Right cardiac atrium (tissue), 5 donors: ENCODE measurements around the gene AEBP1. TPM values are rescaled to one million over a fixed set of nuclear protein-coding genes. Genes with fewer than 3 reads are reported as not detected.

Experiments
- ATAC-seq, 2 donors: fragments of 200-7000 bp; cut with Tn5 transposase; one replicate each; pipeline versions ENCODE4 v1.8.0 to v1.9.1; 2020; ENCODE audit warnings: moderate library complexity in 2 of 2, mild to moderate bottlenecking in 1 of 2
- DNase-seq, 3 donors: peaks; one replicate each; pipeline ENCODE4 v3.0.0-alpha.2; 2020
- H3K27ac ChIP-seq: one replicate; pipeline ENCODE4 v1.5.1; 2013; ENCODE audit warnings: mild to moderate bottlenecking, low read length, control low read depth, moderate library complexity
- H3K27me3 ChIP-seq: one replicate; pipeline ENCODE4 v1.6.1; 2013; ENCODE audit not compliant: control insufficient read depth, insufficient read depth
- H3K4me1 ChIP-seq: one replicate; pipeline ENCODE4 v1.6.1; 2013; ENCODE audit warnings: low read length; ENCODE audit not compliant: control insufficient read depth, insufficient read depth
- H3K4me3 ChIP-seq: one replicate; pipeline ENCODE4 v1.5.1; 2013; ENCODE audit warnings: low read length, control low read depth
- H3K9me3 ChIP-seq: one replicate; pipeline ENCODE4 v1.6.1; 2013; ENCODE audit warnings: low read length; ENCODE audit not compliant: control insufficient read depth
- WGBS: extraction: QIAGEN DNeasy Blood & Tissue Kit; methylation state at CpG from one replicate; pipeline ENCODE4 v1.1.7; 2013; 5-methylcytosine and 5-hydroxymethylcytosine counted together
- intact Hi-C, 4 donors: fragments of 100-400 bp; cut with DNase I; formaldehyde crosslinking; loops; one replicate each; pipeline versions ENCODE4 v1.11.0 to v1.14.0; 2022 to 2023
- polyA plus RNA-seq: library from polyadenylated mRNA; stranded (reverse); fragments of 200-250 nt; gene quantifications from one replicate; pipeline ENCODE4 v1.2.3, GENCODE V29; 2013
- total RNA-seq, 4 donors: library from RNA; stranded (reverse); fragmentation: NEBNext Ultra II Directional; extraction: Animal tissue kit (Norgen Biotek cat#: 25700); gene quantifications; one replicate each; pipeline ENCODE4 v1.2.1, GENCODE V29; 2021
- donor health status: healthy with polysubstance abuse.
- donor health status: DM: no; HTN: yes; CAD: no.
- donor health status: DM: no; HTN: no; CAD: no.
- donor health status: DM: no; HTN: yes; CAD: no; lungs with severe emphysema.
- donor health status: DM: yes; HTN: yes; CAD: no.

The AEBP1 gene
- total and polyA plus RNA-seq, 5 donors: 62.8 to 124 (median 94.6) TPM

GRCh38 chr7:44077681-44078091 lies 26.5 kb upstream of the AEBP1 start:
- ATAC-seq: peak; percentile 1 to 2
- intact Hi-C loops: loop anchor here in 2 of 4 donors (10.0 kb wide), 1 partner anchor 117 kb away; no protein-coding TSS in a partner anchor
- H3K27me3 ChIP-seq: no peaks in the 10 kb centered on the region
- H3K27ac ChIP-seq: peak overlapping the region; percentile 77
- H3K9me3 ChIP-seq: no peaks in the 10 kb centered on the region
- WGBS: 57% methylated on average over 5 of the region's 5 CpGs
- H3K4me3 ChIP-seq: no peak overlapping the region
- peak; percentile 53 to 83 (median 77) for DNase-seq
- peaks cover 3% of the 10 kb centered on the region for H3K4me1 ChIP-seq

DNA sequence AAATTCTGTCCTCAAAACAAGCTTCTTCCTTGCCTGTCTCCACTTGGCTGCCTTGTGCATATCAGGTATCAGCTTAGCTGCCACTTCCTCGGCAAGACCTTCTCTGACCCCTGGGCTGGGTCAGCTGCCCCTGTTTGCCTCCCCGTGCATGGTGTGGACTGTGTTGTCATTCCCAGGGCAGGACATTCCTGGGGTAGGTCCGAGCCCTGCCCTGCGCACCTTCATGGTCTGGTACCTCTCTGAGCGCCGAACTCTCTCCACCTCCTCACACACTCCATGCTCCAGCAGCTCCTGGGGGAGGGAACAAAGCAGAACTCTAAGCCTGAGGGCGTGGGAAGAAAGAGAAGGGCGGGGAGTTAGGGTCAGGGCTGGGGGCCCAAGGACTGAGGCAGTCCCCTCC lies 25.6 kb upstream of the AEBP1 start:
- peaks cover 3% of the 10 kb centered on the region for H3K4me1 ChIP-seq
- peak overlapping the region; percentile 77 for H3K27ac ChIP-seq
- no peaks in the 10 kb centered on the region for H3K9me3 ChIP-seq
- DNase-seq (peak in 2 of 3 donors; percentile 5 to 49), ATAC-seq (no peak)
- intact Hi-C loops: loop anchor here in 2 of 4 donors (10.0 kb wide), 1 partner anchor 116 kb away; no protein-coding TSS in a partner anchor
- H3K27me3 ChIP-seq: no peaks in the 10 kb centered on the region
- WGBS: 77% methylated on average over 8 of the region's 8 CpGs
- H3K4me3 ChIP-seq: no peak overlapping the region

DNA sequence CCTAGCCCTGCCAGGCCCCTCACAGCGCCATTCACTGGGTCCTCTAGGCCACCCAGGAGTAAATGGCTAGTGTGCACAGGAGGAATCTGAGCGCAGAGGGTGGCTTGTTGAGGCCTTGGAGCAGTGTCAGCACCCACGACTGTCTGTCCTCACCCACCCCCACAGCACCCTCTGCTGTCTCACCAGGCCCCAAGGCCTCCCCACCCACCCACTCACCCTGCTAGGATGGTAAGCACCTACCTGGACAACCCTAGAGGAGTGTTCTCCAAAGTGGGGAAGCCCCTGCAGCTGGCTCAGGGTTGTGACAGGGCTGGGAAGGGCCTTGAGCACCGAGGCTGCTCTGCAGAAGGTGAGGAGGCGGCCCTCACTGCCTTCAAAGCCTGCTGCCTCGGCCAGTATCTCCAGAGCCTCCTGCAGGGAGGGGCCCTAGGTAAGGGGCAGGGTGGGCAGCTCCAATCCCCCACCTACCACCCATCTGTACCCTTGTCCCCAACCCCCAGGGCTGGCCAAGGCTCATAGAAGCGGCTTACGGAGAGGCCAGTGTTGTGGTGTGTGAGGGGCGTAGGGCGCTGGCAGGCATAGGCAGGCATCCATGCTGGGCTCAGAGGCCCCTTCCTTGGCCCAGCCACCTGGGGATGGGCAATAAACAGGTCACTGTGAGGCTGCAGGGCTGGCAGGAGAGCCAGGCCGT lies 24.7 kb upstream of the AEBP1 start:
- peak overlapping the region; percentile 11 for H3K27ac ChIP-seq
- no peaks in the 10 kb centered on the region for H3K27me3 ChIP-seq
- ATAC-seq (no peak), DNase-seq (peak in 2 of 3 donors; percentile 15 to 46)
- no peaks in the 10 kb centered on the region for H3K9me3 ChIP-seq
- WGBS: 86% methylated on average over 11 of the region's 11 CpGs
- intact Hi-C loops: loop anchor here in 3 of 4 donors (5.0 to 10.0 kb wide), 2 partner anchors 43 to 115 kb away; partner anchors contain the start of gene POLD2 (in 3 of the 3)
- H3K4me1 ChIP-seq: peaks cover 3% of the 10 kb centered on the region
- no peak overlapping the region for H3K4me3 ChIP-seq

DNA sequence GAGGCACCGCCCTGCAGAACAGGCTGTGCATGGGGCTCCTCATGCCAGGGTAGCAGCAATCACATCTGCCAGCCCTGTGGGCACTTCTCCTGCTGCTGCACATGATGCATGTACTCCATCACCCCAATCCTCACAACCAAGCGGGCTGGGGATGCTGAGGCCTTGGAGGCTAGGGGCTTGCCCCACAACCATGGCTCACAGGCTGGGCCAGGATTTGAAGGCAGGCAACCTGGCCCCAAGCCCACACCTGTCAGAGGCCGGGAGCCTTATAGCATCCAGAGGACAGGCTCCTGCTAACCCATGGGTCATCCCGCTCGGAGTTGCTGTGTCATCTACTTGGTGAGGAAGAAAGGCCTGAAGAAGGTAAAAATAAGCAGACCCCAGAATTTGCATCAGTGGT lies 24.0 kb upstream of the AEBP1 start:
- Histone ChIP-seq H3K4me3 (no peak overlapping the region), H3K9me3 (no peaks in the 10 kb centered on the region), H3K27ac (peak overlapping the region; percentile 75), H3K27me3 (no peaks in the 10 kb centered on the region), H3K4me1 (peaks cover 3% of the 10 kb centered on the region)
- 92% methylated on average over 5 of the region's 5 CpGs for WGBS
- intact Hi-C loops: loop anchor here in 3 of 4 donors (5.0 kb wide), 1 partner anchor 42 kb away; the partner anchor contains the start of gene POLD2 (in 3 of the 3)
- DNase-seq (peak in 1 of 3 donors; percentile 61), ATAC-seq (no peak)

GRCh38 chr7:44080686-44081265 lies 23.4 kb upstream of the AEBP1 start:
- intact Hi-C loops: loop anchor here in 3 of 4 donors (5.0 kb wide), 1 partner anchor 42 kb away; the partner anchor contains the start of gene POLD2 (in 3 of the 3)
- Histone ChIP-seq H3K27me3 (no peaks in the 10 kb centered on the region), H3K4me1 (peaks cover 3% of the 10 kb centered on the region), H3K4me3 (peak overlapping the region; percentile 83), H3K27ac (peak overlapping the region; percentile 75), H3K9me3 (no peaks in the 10 kb centered on the region)
- DNase-seq (peak; percentile 19 to 67 (median 64)), ATAC-seq (no peak)
- WGBS: 58% methylated on average over 11 of the region's 11 CpGs

GRCh38 chr7:44081266-44081748 lies 22.8 kb upstream of the AEBP1 start:
- DNase-seq: peak in 2 of 3 donors; percentile 33 to 50
- Histone ChIP-seq H3K9me3 (no peaks in the 10 kb centered on the region), H3K27me3 (no peaks in the 10 kb centered on the region), H3K27ac (peak overlapping the region; percentile 75), H3K4me3 (peak overlapping the region; percentile 83), H3K4me1 (peaks cover 3% of the 10 kb centered on the region)
- 54% methylated on average over 9 of the region's 9 CpGs for WGBS
- intact Hi-C loops: loop anchor here in 3 of 4 donors (5.0 kb wide), 1 partner anchor 41 kb away; the partner anchor contains the start of gene POLD2 (in 3 of the 3)
- no peak for ATAC-seq

DNA sequence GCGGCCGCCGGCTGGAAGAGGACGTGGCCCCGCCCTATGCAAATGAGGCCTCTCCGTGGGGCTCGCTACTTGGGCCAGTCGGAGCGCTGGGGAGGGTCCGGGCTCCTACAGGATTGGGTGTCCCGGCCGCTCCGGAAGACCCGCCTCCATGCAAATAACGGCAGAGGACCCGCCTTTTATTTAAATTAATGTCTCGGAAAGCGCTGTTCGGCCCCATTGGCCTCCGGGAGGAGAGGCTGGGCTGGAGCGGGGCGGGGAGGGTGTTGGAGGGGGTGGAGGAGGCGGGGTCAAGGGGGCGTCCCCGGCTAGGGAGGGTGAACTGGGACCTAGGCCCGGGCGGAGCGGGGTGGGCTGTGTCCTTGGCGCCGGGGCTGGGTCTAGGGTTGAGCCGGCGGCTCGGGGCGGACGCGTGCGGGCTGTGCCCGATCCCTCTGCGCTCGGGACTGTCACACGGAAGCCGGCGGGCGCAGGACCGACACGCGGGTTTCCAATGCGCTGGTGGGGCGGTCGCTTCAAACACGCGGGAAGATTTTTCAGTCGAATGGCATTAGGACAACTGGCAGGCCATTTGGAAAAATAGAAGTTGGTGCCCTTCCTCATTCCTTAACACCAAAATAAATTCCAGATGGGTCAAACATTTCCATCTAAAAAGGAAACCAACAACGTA lies 21.5 kb upstream of the AEBP1 start:
- Histone ChIP-seq H3K27me3 (no peaks in the 10 kb centered on the region), H3K4me1 (peaks cover 3% of the 10 kb centered on the region), H3K9me3 (no peaks in the 10 kb centered on the region), H3K27ac (peak overlapping the region; percentile 84), H3K4me3 (peak overlapping the region; percentile 83)
- peak; percentile 96 to 97 for ATAC-seq
- WGBS: under 1% methylated on average over 54 of the region's 54 CpGs
- DNase-seq: peak; percentile 99 to 100 (median 100)
- intact Hi-C loops: loop anchor here in 3 of 4 donors (5.0 kb wide), 1 partner anchor 40 kb away; the partner anchor contains the start of gene POLD2 (in 3 of the 3)

- DNase-seq (peak in 1 of 3 donors; percentile 18), ATAC-seq (no peak)
- no peaks in the 10 kb centered on the region for H3K9me3 ChIP-seq
- WGBS: 95% methylated on average over 3 of the region's 3 CpGs
- intact Hi-C loops: loop anchor here in 3 of 4 donors (5.0 kb wide), 1 partner anchor 39 kb away; the partner anchor contains the start of gene POLD2 (in 3 of the 3)
- H3K27me3 ChIP-seq: no peaks in the 10 kb centered on the region
- H3K27ac ChIP-seq: no peak overlapping the region
- no peak overlapping the region for H3K4me3 ChIP-seq
- H3K4me1 ChIP-seq: peaks cover 3% of the 10 kb centered on the region
Observed at GRCh38 chr7:44083796-44084195, 20.3 kb upstream of the AEBP1 start.

DNA sequence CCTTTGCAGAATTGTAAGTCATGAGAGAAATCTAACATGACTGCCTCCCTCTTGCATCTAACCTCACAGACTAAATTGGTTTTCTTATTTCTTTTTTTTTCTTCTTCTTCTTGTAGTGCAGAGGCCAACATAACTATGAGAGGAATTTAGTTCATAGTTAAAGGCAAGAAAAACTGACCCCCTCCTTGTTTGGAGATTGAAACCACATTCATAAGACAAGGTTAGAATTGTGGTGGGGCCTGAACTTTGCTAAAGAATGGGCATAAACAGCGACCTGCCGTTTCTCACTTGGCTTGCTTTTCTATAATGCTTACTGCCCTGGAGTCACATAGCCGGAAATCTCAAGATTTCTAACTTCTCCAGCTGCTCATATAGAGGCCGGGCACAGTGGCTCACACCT lies 19.4 kb upstream of the AEBP1 start:
- ATAC-seq: no peak
- H3K4me1 ChIP-seq: peaks cover 3% of the 10 kb centered on the region
- H3K27me3 ChIP-seq: no peaks in the 10 kb centered on the region
- WGBS: 78% methylated on average over 4 of the region's 4 CpGs
- H3K27ac ChIP-seq: no peak overlapping the region
- intact Hi-C loops: loop anchor here in 3 of 4 donors (5.0 kb wide), 1 partner anchor 38 kb away; the partner anchor contains the start of gene POLD2 (in 3 of the 3)
- H3K9me3 ChIP-seq: no peaks in the 10 kb centered on the region
- no peak for DNase-seq
- H3K4me3 ChIP-seq: no peak overlapping the region

GRCh38 chr7:44085546-44085945 lies 18.6 kb upstream of the AEBP1 start:
- DNase-seq: peak in 2 of 3 donors; percentile 47 to 53
- peaks cover 3% of the 10 kb centered on the region for H3K4me1 ChIP-seq
- intact Hi-C loops: no loop called here

More at GRCh38 chr7:44085546-44085945, 18.6 kb upstream of the AEBP1 start:
- Histone ChIP-seq H3K4me3 (no peak overlapping the region), H3K27me3 (no peaks in the 10 kb centered on the region), H3K27ac (no peak overlapping the region), H3K9me3 (no peaks in the 10 kb centered on the region)
- WGBS: 95% methylated on average over 3 of the region's 3 CpGs
- ATAC-seq: no peak
